GF-D8 (cell line): ENCODE data around the gene NOTCH4.
"Not testable (repeated sequence)": the region's sequence is repeated elsewhere in the genome, so short reads cannot be mapped to it uniquely, and the experiment has no call there.

Experiments
- DNase-seq: peaks from one replicate; lab custom pipeline; 2025; lab: John Stamatoyannopoulos, UW

Gene NOTCH4

GRCh38 chr6:32223258-32224235, at the start of gene NOTCH4:
TSS of gene NOTCH4 (minus strand) at chr6:32224067. CDS start at chr6:32223928, 139 bp downstream.
- DNase-seq: no peak

GRCh38 chr6:32271429-32271828, 47.6 kb upstream of the NOTCH4 start:
- no peak for DNase-seq

- not testable (repeated sequence) for DNase-seq
These were observed 44.6 kb upstream of the NOTCH4 start for GRCh38 chr6:32268459-32268858.

GRCh38 chr6:32267035-32267434, 43.2 kb upstream of the NOTCH4 start:
- no peak for DNase-seq

- DNase-seq: not testable (repeated sequence)
These were observed 33.4 kb upstream of the NOTCH4 start for GRCh38 chr6:32257262-32257661.

- peak; percentile 14 for DNase-seq
These were observed 31.6 kb upstream of the NOTCH4 start for GRCh38 chr6:32255199-32256153.

GRCh38 chr6:32254761-32255198, 30.9 kb upstream of the NOTCH4 start:
- no peak for DNase-seq

- DNase-seq: no peak
These were observed 28.6 kb upstream of the NOTCH4 start for GRCh38 chr6:32252331-32253009.

GRCh38 chr6:32249262-32249661, 25.4 kb upstream of the NOTCH4 start:
- no peak for DNase-seq

- no peak for DNase-seq
These were observed 23.5 kb upstream of the NOTCH4 start for GRCh38 chr6:32247401-32247800.

GRCh38 chr6:32244946-32245398, 21.1 kb upstream of the NOTCH4 start:
- DNase-seq: no peak

GRCh38 chr6:32244270-32244669, 20.4 kb upstream of the NOTCH4 start:
- no peak for DNase-seq

- DNase-seq: not testable (repeated sequence)
These were observed 18.5 kb upstream of the NOTCH4 start for GRCh38 chr6:32242318-32242813.

GRCh38 chr6:32240686-32241085, 16.8 kb upstream of the NOTCH4 start:
- DNase-seq: no peak

- no peak for DNase-seq
These were observed 15.6 kb upstream of the NOTCH4 start for GRCh38 chr6:32239462-32239861.

GRCh38 chr6:32234934-32235333, 11.1 kb upstream of the NOTCH4 start:
- DNase-seq: no peak

- DNase-seq: no peak
These were observed 2.6 kb upstream of the NOTCH4 start for GRCh38 chr6:32226434-32226833.

- no peak for DNase-seq
These were observed 829 bp upstream of the NOTCH4 start for GRCh38 chr6:32224696-32225095.

GRCh38 chr6:32222333-32223230, 1.3 kb downstream of the NOTCH4 start:
- DNase-seq: no peak

GRCh38 chr6:32220021-32220420, 3.8 kb downstream of the NOTCH4 start:
- no peak for DNase-seq
